SU-DHL-6 (cell line): Measurements from ENCODE around the gene OPA3.

Experiments used
- H2AFZ ChIP-seq: fragments of 200-600 bp; sonication (generic); 2 replicates; pipeline ENCODE4 v1.6.1; 2014; ENCODE audit warnings: low read depth, mild to moderate bottlenecking, moderate library complexity, mixed read lengths, antibody characterized with exemption, low read length; ENCODE audit not compliant: severe bottlenecking
- H3F3A ChIP-seq: fragments of 200-600 bp; shearing (Covaris generic); 2 replicates; pipeline ENCODE4 v1.6.0; 2016; ENCODE audit warnings: antibody characterized with exemption, mild to moderate bottlenecking; ENCODE audit not compliant: insufficient read depth
- H3K27ac ChIP-seq: fragments of 200-600 bp; sonication (generic); 2 replicates; pipeline ENCODE4 v1.5.1; 2016; ENCODE audit warnings: low read depth, mild to moderate bottlenecking, low read length, moderate library complexity, mixed read lengths
- H3K27me3 ChIP-seq: fragments of 200-600 bp; sonication (generic), shearing (Covaris generic); 2 replicates; pipeline ENCODE4 v1.6.0; 2014; ENCODE audit warnings: mild to moderate bottlenecking, low read length
- H3K36me3 ChIP-seq: fragments of 200-600 bp; sonication (generic); 2 replicates; pipeline ENCODE4 v1.6.1; 2014; ENCODE audit warnings: mild to moderate bottlenecking, low read length, mixed read lengths
- H3K4me2 ChIP-seq: fragments of 300-600, 200-600 bp; shearing (Covaris generic), sonication (generic); 2 replicates; pipeline ENCODE4 v1.6.0; 2014; ENCODE audit warnings: low read length, low read depth, mild to moderate bottlenecking; ENCODE audit not compliant: poor library complexity, severe bottlenecking
- H3K4me3 ChIP-seq: fragments of 200-600 bp; sonication (generic); 2 replicates; pipeline ENCODE4 v1.5.1; 2014; ENCODE audit warnings: antibody characterized with exemption, low read length, mild to moderate bottlenecking, mixed read lengths; ENCODE audit not compliant: insufficient read depth, poor library complexity, severe bottlenecking
- H3K79me2 ChIP-seq: fragments of 200-600 bp; sonication (generic); 2 replicates; pipeline ENCODE4 v1.6.1; 2014; ENCODE audit warnings: mild to moderate bottlenecking, low read length, moderate library complexity; ENCODE audit not compliant: insufficient read depth
- H3K9ac ChIP-seq: fragments of 200-600 bp; sonication (generic); 2 replicates; pipeline ENCODE4 v1.7.0; 2014; ENCODE audit warnings: mild to moderate bottlenecking, low read length
- H3K9me2 ChIP-seq: fragments of 200-600 bp; sonication (generic); replicated peaks from 2 replicates; pipeline ENCODE4 v1.6.1; 2014; ENCODE audit warnings: low read length; ENCODE audit not compliant: insufficient read depth
- H3K9me3 ChIP-seq: fragments of 200-600 bp; sonication (generic); 2 replicates; pipeline ENCODE4 v1.6.1; 2014; ENCODE audit warnings: low read length, mixed read lengths; ENCODE audit not compliant: insufficient read depth
- H4K20me1 ChIP-seq: fragments of 200-600 bp; sonication (generic); 2 replicates; pipeline ENCODE4 v1.6.1; 2014; ENCODE audit warnings: low read depth, mild to moderate bottlenecking, antibody characterized with exemption, low read length, moderate library complexity, mixed read lengths
- EZH2phosphoT487 ChIP-seq: fragments of 200-600 bp; sonication (generic), shearing (Covaris generic); conservative IDR thresholded peaks from 2 replicates; pipeline ENCODE4 v1.6.1; 2018; ENCODE audit warnings: mild to moderate bottlenecking, antibody characterized with exemption, low read length, moderate library complexity, mixed read lengths
- TF ChIP-seq, protein P1 (sequence below): fragments of 200-600 bp; sonication (generic); IDR thresholded peaks from one replicate; pipeline ENCODE4 v1.5.1; 2017; ENCODE audit warnings: antibody characterized with exemption, mild to moderate bottlenecking, low read length, moderate library complexity; ENCODE audit not compliant: insufficient read depth, poor library complexity, severe bottlenecking

The OPA3 gene

DNA sequence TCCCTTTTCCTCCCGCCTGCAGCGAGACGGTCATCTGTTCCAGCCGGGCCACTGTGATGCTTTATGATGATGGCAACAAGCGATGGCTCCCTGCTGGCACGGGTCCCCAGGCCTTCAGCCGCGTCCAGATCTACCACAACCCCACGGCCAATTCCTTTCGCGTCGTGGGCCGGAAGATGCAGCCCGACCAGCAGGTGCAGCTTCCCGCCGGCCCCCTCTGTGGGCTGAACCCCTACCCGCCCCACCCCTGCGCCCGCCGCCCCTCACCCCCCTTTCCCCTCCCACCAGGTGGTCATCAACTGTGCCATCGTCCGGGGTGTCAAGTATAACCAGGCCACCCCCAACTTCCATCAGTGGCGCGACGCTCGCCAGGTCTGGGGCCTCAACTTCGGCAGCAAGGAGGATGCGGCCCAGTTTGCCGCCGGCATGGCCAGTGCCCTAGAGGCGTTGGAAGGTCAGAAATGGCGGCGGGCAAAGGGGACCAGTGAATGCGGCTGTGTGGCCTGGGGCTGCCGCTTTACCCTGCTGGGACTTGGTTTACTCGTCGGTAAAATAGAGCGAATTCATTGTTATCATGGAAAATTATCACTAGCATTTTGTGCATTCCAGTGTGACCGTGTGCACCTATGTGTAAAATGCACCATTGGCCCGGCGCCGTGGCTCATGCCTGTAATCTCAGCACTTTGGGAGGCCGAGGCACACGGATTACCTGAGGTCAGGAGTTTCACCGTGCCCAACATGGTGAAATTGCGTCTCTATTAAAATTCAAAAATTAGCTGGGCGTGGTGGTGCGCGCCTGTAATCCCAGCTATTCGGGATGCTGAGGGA lies 66.7 kb downstream of the OPA3 start:
- no peak overlapping the region for H2AFZ ChIP-seq
- no peaks in the 10 kb centered on the region for H3K9me3 ChIP-seq
- no peak overlapping the region for H3K27ac ChIP-seq
- no peaks in the 10 kb centered on the region for H4K20me1 ChIP-seq
- peaks cover 10% of the 10 kb centered on the region; the same call in 1 of the 2 replicates for H3K79me2 ChIP-seq
- no peaks in the 10 kb centered on the region for H3K36me3 ChIP-seq
- no peak overlapping the region for H3K9ac ChIP-seq
- peaks cover 10% of the 10 kb centered on the region for H3F3A ChIP-seq
- H3K4me3 ChIP-seq = no peak overlapping the region
- no peak overlapping the region for H3K4me2 ChIP-seq
- no peaks in the 10 kb centered on the region for H3K9me2 ChIP-seq
- TF ChIP-seq, protein P1, sequence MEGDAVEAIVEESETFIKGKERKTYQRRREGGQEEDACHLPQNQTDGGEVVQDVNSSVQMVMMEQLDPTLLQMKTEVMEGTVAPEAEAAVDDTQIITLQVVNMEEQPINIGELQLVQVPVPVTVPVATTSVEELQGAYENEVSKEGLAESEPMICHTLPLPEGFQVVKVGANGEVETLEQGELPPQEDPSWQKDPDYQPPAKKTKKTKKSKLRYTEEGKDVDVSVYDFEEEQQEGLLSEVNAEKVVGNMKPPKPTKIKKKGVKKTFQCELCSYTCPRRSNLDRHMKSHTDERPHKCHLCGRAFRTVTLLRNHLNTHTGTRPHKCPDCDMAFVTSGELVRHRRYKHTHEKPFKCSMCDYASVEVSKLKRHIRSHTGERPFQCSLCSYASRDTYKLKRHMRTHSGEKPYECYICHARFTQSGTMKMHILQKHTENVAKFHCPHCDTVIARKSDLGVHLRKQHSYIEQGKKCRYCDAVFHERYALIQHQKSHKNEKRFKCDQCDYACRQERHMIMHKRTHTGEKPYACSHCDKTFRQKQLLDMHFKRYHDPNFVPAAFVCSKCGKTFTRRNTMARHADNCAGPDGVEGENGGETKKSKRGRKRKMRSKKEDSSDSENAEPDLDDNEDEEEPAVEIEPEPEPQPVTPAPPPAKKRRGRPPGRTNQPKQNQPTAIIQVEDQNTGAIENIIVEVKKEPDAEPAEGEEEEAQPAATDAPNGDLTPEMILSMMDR = no peak
- no peak for TF ChIP-seq EZH2phosphoT487
- H3K27me3 ChIP-seq = no peaks in the 10 kb centered on the region

DNA sequence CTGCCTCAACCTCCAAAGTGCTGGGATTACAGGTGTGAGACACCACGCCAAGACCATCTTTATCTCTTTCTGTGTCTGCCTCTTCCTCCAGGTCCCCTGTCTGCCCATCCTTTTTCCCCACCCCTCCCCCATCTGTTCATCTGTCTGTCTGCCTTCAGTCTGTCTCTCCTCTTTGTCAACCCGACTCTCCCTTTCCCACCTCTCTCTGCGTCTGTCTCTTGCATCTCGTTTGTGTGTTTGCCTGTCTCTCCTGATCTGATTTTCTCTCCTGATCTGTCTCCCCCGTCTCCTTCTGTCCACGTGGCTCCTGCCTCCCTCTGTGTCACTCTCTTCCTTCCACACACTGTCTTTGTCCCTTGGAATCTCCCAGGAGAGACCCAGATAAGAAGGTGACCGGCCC lies 67.4 kb downstream of the OPA3 start:
- H3K9me3 ChIP-seq = no peaks in the 10 kb centered on the region
- H2AFZ ChIP-seq = no peak overlapping the region
- H3K27ac ChIP-seq = no peak overlapping the region
- TF ChIP-seq EZH2phosphoT487 = no peak
- TF ChIP-seq, protein P1 = no peak
- H3K9ac ChIP-seq = no peak overlapping the region
- H3K4me2 ChIP-seq = no peak overlapping the region
- no peaks in the 10 kb centered on the region for H3K27me3 ChIP-seq
- H3K79me2 ChIP-seq = peaks cover 10% of the 10 kb centered on the region; the same call in 1 of the 2 replicates
- H4K20me1 ChIP-seq = no peaks in the 10 kb centered on the region
- no peaks in the 10 kb centered on the region for H3K36me3 ChIP-seq
- H3K4me3 ChIP-seq = no peak overlapping the region
- peaks cover 10% of the 10 kb centered on the region for H3F3A ChIP-seq
- H3K9me2 ChIP-seq = no peaks in the 10 kb centered on the region

DNA sequence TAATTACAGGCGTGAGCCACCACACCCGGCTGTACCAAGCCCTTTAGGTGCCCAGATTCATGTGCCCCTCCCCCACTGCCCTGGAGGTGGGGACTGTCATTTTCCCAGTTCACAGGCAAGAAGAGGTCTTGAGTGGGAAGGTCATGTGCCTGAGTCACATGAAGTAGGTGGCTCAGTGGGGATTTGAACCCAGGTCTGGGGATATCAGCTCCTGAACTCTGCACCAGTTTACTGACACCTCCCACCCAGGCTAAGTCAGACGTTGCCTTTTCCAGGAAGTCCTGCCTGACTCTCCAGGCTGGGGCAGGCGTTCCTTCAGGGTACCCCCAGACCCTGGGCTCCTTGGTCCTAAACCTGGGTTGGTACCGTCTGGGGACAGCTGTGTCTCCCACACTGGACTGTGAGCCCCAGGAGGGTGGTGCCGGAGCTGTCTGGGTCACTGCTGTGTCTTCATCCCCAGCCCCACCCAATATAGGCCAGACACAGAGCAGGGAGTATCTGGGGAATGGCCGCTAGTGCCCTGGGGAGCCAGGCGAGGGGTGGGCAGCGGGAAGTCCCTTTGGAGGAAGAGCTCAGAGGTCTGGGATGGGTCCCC lies 68.7 kb downstream of the OPA3 start:
- Histone ChIP-seq H3K9me3 (no peaks in the 10 kb centered on the region), H4K20me1 (no peaks in the 10 kb centered on the region), H3K27ac (peak overlapping the region; percentile 79), H3K79me2 (peaks cover 18% of the 10 kb centered on the region; the same call in 1 of the 2 replicates), H3K27me3 (no peaks in the 10 kb centered on the region), H3K9ac (0 out of 2 replicates have a peak overlapping the region, but pooled peaks have one; percentile 1), H2AFZ (no peak overlapping the region), H3K36me3 (no peaks in the 10 kb centered on the region), H3K9me2 (no peaks in the 10 kb centered on the region), H3F3A (peaks cover 10% of the 10 kb centered on the region), H3K4me2 (no peak overlapping the region), H3K4me3 (no peak overlapping the region)
- TF ChIP-seq, protein P1 = no peak
- TF ChIP-seq EZH2phosphoT487 = no peak
